NCI-H1105 (cell line): Measurements from ENCODE around the gene ATAD3A.
"Not testable (repeated sequence)": the region's sequence is repeated elsewhere in the genome, so short reads cannot be mapped to it uniquely, and the experiment has no call there.

Source experiments
- DNase-seq: peaks from one replicate; lab custom pipeline; 2025; lab: John Stamatoyannopoulos, UW

The ATAD3A gene

DNA sequence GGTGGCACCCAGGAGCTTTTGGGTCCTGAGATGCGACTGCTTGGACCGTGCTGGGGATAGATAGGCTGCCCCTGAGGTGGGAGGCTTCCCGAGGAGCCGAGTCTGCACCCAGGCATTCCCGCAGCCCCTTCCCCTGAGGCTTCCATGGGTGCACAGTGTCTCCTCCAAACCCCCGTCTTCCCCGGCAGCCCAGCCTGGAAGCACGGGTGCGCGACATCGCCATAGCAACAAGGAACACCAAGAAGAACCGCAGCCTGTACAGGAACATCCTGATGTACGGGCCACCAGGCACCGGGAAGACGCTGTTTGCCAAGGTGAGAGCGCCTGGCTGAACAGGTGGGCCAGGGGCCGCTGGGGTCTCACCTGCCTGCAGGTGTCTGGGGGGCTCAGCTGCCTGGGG lies 11.7 kb downstream of the ATAD3A start:
- DNase-seq, result not testable (repeated sequence)

DNA sequence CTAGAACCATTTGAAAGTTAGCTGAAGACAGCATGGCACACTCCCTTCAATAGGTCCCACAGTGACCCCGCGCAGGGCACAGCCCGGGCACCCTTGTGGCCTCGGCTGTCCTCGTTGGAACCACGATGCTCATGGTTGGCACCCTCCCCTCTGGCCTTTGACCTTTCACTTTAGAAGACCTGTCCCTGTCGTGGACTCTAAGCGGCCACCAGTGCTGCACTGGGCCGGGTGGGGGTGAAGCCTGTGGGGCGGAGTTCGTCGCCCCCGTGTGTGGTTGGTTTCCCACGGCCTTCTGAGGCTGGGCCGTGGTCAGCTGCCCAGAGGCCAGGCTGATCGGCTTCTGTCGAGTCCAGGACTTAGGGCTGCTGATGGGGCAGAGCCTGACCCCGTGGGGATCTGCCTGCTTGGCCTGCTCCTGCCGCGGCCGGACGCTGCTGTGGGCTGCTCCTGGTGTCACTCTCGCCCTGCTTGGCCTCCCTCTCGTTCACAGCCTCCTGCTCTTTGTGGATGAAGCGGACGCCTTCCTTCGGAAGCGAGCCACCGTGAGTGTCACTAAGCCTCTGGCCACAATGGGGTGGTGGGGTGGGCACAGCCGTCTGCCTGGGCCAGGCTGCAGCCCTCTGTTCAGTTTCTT lies 12.9 kb downstream of the ATAD3A start:
- DNase-seq, result not testable (repeated sequence)

DNA sequence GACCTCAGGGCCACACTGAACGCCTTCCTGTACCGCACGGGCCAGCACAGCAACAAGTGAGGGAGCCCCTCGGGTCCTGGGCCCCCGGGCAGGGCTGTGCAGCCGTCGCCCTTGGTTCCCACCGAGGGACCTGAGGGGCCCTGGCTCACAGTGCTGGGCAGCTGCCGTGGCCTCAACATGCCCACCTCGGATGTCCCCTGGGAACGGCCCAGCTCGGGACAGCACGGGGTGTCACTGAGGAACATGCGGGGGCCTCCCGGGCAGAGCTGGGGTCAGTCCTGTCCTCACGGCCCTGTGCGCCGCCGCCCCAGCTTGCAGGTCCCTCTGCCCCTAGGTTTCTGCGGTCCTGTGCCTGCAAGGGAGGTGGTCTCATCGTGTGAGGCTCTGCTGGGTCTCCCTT lies 14.5 kb downstream of the ATAD3A start:
- not testable (repeated sequence) for DNase-seq

DNA sequence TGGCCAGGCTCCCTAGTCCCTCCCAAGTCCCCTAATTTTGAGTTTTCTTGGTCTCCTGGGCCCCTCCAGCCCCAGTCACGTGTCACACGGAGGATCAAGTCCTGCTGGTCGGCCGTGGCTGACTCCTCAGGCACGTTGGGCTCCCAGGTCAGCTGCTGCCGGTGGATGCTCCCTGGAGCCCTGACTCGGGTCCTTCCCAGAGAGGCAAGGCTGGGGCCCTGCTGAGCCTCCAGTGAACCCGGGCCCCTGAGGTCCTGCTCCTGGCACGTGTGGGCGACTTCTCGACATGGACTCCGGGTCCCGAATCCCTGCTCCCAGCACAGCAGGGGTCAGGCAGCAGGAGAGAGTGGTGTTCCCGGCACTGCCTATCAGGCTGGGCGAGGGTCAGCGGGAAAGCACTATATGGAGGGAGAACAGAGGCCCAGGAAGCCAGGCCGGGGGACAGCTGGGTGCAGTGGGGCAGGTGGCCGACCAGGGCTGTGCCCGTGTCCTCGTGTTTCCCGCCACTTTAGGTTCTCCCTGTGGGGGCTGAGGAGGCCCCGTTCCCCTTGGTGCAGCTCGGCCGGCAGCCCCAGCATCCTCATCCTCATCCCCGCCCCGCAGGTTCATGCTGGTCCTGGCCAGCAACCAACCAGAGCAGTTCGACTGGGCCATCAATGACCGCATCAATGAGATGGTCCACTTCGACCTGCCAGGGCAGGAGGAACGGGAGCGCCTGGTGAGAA lies 15.3 kb downstream of the ATAD3A start:
- DNase-seq, result no peak

DNA sequence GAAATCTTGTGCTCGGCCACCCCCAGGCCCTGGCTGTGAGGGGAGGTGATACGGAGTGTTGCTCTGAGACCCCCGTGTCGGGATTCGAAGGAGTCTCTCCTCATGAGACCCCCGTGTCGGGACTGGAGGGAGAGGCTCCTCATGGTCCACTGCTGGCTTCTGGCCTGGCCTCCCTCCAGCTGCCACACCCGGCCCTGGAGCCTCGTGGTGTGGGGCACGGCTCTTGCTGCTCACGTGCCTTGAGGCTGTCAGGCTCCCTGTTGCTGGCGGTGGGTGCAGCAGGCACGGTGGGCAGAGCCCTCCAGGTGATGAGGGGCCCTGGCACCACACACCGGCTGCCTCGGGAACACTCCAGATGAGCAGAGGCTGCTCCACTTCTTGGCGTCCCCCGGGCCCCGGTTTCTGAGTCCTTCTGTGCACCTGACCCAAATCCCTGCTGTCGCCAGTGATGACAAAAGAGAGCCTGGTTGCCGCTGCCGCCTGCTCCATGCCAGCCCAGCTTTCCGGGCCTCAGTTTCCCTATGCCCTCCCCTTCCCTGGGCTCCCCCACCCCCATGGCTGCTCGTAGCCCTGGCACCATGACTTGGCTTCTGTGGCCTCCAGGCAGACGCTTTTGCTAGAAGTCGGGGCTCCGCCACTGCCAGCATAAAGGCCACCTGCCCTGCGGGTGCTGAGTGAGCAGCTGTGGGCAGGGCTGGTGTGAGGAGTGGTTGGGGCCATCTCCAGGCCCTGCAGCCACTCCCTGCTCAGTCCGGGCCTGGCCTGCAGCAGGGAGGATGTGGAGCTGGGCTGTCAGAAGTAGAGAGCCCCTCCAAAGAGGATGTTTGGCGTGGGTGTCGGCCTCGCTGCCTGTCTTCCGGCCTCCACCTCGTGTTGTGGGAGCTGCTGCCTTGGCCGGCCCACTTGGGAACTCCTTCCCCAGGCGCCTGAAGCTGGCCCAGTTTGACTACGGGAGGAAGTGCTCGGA lies 16.6 kb downstream of the ATAD3A start:
- no peak for DNase-seq

DNA sequence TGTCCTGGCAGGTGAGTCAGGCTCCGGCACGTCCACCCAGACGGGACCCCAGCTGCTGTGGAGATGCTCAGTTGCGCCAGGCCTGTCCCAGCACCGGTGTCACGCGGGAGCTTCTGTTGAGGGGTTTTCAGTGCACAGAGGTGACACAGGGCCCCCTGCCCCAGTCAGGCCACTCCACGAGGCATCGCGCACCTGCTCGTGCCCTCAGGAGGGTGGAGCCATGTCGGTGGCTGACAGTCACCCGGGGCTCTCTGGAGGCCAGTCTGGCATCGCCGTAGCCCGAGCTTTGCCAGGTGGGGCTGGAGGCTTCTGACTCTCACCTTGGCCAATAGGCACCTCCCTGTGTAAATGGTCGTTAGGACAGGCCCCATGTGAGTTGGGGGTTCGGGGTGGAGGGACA lies 17.4 kb downstream of the ATAD3A start:
- DNase-seq, result no peak

DNA sequence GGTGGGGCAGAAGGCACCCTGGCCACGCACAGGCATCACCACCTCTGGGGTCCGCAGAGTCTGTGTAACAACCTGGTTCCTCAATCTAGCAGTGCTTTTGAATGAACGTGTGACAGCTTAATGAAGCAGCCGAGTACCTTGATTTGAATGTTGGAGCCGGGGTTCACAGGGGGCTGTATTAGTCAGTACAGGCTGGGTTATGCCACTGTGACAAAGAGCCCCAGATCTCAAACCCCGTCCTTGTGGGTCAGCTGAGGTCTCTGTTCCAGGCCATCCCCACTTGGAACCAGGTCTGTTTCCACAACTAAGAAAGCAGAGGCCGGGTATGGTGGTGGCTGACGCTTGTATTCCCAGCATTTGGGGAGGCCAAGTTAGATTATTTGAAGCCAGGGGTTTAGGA lies 18.0 kb downstream of the ATAD3A start:
- DNase-seq, result no peak

DNA sequence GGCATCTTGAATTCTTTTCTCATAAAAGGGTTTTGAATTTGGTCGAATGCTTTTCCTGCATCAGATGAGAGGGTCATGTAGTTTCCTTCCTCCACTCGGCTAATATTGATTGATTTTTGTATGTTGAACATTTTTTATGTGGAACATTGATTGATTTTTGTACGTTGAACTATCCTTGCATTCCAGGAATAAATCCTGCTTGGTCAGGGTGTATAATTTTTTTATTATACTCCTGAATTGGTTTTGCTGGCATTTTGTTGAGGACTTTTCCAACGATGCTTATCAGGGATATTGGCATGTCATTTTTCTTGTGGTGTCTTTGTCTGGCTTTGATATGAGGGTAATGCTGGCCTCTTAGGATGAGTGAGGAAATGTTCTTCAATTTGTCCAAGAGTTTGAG lies 20.0 kb downstream of the ATAD3A start:
- DNase-seq, result no peak

DNA sequence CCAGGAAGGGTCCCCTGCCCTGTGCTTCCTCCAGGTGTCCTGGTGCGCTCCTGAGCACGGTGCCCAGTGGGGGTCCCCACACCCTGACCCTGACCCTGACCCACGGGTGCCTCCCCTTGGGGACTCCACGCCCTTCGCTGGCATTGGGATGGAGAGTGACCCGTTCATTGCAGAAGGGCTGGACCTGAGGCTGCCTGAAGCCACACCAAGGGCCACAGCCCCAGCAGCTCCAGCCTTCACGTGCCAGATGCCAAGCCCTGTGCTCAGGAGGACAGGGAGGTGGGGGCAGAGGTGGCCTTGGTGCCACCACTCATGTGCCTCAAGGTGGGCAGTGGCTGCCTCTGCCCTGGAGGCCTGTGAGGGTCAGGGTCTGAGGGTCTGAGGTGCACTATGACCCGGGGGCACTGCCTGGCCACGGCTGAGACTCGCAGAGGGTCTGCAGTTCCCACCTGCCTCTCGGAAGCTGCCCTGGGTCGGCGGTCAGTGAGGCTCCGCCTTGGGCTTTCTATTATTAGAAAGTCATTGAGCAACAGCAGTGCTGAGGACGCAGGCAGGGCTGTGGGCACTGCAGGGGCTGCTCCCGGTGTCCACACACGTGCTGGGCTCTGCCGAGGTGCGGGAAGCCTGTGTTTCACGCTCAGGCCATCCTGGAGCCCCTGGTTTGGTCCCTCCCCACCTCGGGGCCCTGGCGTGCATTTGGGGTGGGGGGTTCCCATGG lies 21.4 kb downstream of the ATAD3A start:
- not testable (repeated sequence) for DNase-seq

DNA sequence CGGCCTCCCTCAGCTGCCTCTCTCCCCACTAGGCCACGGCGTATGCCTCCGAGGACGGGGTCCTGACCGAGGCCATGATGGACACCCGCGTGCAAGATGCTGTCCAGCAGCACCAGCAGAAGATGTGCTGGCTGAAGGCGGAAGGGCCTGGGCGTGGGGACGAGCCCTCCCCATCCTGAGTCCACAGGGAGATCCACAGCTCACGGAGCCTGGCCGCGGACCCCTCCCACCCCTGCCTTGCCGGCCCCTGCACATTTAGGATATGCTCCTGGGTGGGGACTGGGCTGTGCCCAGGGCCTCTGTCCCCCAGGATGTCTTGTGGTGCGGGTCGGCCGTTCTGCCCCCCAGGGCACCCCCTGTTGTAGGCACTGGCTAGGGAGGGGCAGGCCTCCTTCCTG lies 21.9 kb downstream of the ATAD3A start:
- DNase-seq, result not testable (repeated sequence)

DNA sequence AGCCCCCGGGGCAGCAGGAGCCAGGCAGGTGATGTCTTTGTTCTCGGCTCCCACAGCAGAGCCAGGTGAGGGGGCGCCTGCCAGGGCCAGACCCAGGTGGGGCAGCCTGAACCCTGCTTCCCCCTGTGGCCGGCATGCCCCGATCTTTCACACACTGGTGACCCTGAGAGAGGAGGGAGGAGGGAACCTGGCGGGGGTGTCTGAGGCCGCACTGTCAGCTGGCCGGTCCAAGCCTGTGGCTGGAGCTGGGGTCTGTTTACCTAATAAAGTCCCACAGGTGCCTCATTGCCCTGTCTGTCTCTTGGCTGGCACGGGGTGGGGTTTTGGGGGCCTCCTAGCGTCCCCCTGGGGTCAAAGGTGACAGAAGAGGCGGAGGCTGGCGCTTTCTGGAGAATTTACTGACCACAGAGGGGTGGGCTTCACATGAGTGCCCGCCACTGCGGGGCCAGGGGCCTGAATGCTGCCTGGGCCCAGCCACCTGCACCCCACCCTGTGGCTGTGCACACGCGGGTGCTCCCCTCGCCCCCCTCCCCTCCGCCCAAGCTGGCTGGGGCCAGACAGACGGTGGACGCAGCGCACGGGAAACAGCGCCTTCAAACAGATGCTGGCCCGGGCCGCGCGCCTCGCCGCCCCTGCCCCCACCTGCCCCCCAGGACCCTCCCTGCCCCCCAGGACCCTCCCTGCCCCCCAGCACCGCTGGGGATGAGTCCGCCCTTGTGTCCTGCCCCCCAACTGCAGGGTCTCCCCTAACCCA lies 22.6 kb downstream of the ATAD3A start:
- no peak for DNase-seq

DNA sequence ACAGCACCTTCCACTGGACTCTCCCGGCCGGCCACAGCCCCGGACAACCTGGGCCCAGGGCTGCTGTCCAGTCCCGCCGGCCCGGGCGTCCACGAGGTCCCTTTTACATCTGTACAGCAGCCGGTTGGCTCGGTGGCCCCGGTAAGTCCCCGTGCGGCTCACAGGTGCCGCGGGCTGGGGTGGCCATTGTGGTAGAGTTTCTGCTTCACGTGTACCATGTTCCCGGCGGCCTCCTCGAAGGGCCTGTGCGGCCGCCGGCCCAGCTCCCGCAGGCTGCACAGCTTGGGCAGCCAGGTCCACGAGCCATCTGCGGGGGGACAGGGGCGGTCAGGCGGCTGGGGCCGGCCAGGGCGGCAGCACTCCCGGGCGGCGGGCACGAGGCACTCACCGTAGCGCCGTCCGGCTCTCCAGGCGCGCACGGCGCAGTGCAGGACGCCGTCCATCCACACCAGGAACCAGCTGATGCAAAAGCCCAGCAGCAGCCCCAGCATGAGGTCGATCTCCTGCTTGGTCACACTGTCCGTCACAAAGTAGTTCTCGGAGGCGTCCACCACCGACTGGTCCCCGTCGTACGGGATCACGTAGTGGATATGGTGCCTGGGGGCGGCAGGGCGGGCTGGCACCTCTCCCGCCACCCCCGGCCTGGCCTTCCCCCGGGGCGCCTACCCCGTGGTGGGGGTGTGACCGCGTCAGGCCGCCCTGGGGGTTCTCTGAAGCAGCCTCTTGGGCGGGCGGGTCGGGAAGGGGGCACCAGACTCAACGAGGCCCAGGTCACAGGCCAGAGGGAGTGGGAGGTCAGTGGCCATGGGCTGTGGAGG lies 23.4 kb downstream of the ATAD3A start:
- DNase-seq, result no peak

DNA sequence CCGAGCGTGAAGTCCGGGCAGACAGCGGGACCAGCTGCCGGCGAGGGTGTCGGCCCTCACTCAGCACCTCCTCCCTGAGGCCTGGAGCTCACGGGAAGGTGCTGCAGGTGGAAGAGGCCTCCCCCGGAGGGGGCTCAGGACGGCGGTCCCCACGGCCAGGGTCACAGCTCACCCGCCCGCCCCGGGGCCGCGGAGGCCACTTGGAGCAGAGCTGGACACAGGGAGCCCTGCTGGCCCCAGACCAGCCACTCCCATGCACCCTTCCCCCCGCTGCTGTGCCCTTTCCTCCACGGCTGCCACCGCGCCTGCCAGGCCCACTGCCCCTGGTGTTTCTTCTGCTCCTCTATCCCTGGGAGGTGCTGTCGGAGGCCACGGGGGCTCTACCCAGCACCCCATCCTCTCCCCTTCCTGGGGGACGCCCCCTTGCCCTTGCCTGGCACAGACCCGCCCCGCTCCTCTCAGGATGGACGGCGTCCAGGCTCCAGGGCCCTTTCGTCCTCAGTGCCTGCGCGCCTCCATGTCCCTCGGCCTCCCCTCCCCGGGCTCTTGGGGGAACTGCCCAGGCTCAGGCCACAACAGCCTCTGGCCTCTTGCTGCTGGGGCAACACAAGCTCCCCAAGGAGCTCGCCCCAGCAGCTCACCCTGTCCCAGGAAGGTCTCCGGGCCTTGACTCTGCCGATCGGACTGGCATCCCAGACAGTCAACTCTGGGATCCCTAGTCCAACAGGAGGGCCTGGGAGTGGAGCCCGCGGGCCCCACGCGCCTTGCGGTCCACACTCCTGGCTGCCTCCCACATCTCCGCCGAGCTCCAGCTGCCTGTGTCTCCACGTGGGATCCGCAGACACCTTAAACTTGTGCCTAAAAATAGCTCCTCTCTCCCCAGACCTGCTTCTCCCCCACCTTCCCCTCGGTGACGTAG lies 24.3 kb downstream of the ATAD3A start:
- no peak for DNase-seq

DNA sequence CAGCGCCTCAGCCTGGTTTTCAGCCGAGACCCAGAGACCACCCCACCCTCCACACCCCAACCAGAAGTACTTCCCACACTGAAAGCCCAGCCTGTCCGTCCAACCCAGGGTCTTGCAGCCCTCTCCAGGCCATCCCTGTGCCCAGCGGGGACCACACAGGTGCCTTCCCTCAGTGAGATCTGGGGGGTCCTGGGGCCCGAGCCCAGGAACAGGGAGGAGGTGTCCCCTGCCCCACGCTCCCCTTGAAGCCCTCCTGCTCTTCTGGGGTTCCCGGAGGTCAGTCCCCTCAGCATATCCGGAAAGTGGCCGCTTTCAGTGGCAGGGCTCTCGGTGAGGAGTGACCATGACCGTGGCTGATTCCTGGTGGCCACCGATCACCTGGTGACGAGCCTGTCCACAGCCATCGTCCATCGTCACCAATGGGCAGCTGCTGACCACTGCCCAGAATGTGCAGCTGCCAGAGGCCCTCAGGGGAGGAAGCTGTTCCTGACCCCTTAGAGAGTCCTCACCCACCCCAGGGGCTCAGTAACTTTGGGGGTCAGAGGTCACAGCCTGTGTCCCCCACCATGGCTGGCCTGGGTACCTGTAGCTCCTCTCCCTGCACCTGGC lies 25.1 kb downstream of the ATAD3A start:
- no peak for DNase-seq

DNA sequence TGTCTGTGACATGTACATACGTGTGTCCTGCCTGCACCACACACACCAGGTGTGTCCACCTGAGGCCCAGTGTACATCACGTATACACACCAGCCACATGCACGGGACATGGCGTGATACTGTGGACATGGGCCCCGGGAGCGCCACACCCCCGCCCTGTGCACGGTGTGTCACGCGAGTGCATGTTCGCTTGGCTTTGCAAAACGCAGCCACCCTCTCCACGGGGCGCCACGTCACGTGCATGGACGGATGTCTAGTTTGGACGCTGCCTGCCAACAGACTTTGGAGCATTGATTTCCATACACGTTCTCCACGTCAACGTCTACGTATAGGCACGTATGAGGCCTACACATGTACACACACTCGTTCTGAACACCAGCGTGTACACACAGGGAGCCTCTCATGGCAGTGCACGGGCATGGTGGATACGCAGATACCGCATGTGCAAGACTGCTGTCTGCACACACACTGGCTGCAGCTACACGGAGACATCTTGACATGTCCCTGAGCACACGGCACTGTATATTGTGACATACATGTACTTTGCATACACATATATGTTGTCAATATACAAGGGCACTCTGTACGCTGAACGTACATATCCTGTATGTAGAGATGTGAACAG lies 25.8 kb downstream of the ATAD3A start:
- DNase-seq, result no peak

DNA sequence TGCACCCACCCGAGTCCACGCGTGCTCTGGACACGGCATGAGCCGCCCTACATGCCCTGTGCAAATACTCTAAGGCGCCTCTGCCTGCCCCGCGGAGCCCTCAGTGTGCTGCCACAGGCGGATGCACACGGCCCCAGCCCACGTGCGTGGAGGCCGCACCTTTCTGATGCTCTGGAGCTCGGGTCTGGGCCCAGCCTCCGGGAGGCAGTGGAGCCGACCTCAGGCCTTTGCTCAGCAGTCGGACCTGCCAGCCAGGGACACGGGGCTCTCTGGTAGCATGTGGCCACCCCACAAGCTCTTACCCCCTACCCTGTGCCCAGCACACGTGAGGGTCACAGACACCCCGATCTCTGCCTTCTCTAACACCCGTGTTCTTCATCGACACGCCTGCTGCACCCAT lies 26.4 kb downstream of the ATAD3A start:
- no peak for DNase-seq

DNA sequence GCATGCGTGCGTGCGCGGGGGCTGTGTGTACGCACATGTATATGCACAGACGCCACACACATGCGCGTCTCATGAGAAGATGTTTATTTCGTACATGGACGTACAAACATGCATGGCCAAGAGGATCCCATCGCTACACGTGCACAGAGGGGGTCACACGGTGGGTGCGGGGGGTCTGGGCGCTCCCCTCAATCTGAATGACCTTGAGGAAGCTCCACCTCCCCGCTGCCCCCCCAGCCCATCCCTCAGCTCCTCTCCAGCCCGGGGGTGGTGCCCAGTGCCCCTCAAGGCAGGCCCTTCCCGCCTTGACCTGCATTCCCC lies 27.0 kb downstream of the ATAD3A start:
- DNase-seq, result no peak

DNA sequence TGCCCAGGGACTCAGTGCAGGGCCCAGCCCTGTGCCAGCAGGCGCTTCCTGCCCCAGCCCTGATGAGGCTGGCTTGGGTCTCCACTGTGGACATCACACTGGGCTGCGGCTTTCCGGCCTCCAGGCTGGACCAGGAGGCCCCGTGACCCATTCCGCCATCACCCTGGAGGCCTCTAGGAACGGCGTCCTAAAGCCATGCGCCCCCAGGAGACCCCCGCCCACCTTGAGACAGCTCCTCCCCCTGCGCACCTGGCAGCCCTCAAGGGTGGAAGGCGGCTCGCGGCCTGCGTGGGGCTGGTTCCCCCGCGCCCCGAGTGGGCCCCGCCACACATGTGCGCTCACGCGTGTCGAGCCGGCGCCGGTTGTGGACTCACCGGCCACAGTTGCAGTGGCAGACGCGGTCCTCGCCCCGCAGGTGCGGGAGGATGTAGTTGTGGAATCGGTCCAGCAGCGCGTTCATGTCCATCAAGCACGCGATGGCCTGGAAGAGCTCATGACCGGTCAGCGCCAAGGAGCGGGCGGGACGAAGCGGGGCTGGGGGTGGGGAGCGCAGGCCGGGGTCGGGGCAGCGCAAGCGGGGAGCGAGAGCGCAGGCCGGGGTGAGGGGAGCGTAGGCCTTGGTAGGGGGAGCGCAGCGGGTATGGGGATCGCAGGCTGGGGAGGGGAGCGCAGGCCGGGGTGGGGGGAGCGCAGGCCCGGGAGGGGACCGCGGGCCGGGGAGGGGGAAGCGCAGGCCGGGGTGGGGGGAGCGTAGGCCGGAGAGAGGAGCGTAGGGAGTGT lies 27.5 kb downstream of the ATAD3A start:
- no peak for DNase-seq
